K562 (cell line): ENCODE results near the gene C1orf122. TPM values are rescaled to one million over a fixed set of nuclear protein-coding genes. Genes with fewer than 3 reads are reported as not detected.

Experiments used
- CBX8 ChIP-seq: fragments of 200-600 bp; sonication (generic); IDR thresholded peaks from 2 replicates; pipeline ENCODE4 v1.6.1; 2012; ENCODE audit warnings: borderline replicate concordance, mixed run types, low read depth, mild to moderate bottlenecking, moderate library complexity, mixed read lengths, low read length, control low read depth, inconsistent platforms; ENCODE audit not compliant: poor library complexity, severe bottlenecking; ENCODE audit errors: extremely low read depth
- CREB1 ChIP-seq, 2 experiments: sonication (generic) in 1 of 2; formaldehyde crosslinking in 1 of 2; IDR thresholded peaks; 2 replicates each; pipeline versions ENCODE4 v1.6.1 to v1.8.0; 2012 to 2022; ENCODE audit warnings: inconsistent platforms in 1 of 2, mild to moderate bottlenecking in 1 of 2, missing genetic modification reagents in 1 of 2, moderate library complexity in 1 of 2
- HMGN3 ChIP-seq: IDR thresholded peaks from 2 replicates; pipeline ENCODE4 v1.6.1; 2011; ENCODE audit warnings: borderline replicate concordance, low read depth, mild to moderate bottlenecking, mixed read lengths, low read length; ENCODE audit not compliant: insufficient read length; ENCODE audit errors: extremely low read depth
- LEF1 ChIP-seq: fragments of 450-650 bp; IDR thresholded peaks from 2 replicates; pipeline ENCODE4 v1.6.1; 2016; ENCODE audit warnings: mild to moderate bottlenecking
- PCBP1 ChIP-seq: fragments of 200-400 bp; formaldehyde crosslinking; IDR thresholded peaks from 2 replicates; pipeline ENCODE4 v1.6.1; 2018; ENCODE audit warnings: mild to moderate bottlenecking, low read depth, low read length; ENCODE audit not compliant: poor library complexity, severe bottlenecking
- RBFOX2 ChIP-seq: fragments of 200-400 bp; formaldehyde crosslinking; IDR thresholded peaks from 2 replicates; pipeline ENCODE4 v1.6.1; 2017; ENCODE audit warnings: low read depth, mild to moderate bottlenecking, low read length, moderate library complexity
- TRIM24 ChIP-seq, 2 experiments: fragments of 450-650 bp; IDR thresholded peaks; 2 replicates each; pipeline ENCODE4 v1.6.1; 2016
- ZNF408 ChIP-seq: fragments of 250-450 bp; sonication (Bioruptor Pico); IDR thresholded peaks from 2 replicates; pipeline ENCODE4 v1.4.0; 2020; ENCODE audit warnings: low read depth, mild to moderate bottlenecking, moderate library complexity
- polyA plus RNA-seq, 8 experiments: library from polyadenylated mRNA; depleted of rRNA in 4 of 8; stranded (reverse) in 5 of 8; unstranded in 3 of 8; fragments of >200 nt; fragmentation: Nextera tagmentation in 2 of 8; fragmentation: Illumina TruSeq in 1 of 8; extraction: Ambion mirVana in 2 of 8; extraction: Trizol in 1 of 8; gene quantifications; 2 replicates each; pipeline versions ENCODE4 v1.2.1 to v1.2.3, GENCODE V29; 2011 to 2014; ENCODE audit warnings: inconsistent platforms in 1 of 8, missing spikeins in 1 of 8
- total RNA-seq, 7 experiments: library from RNA; depleted of rRNA in 6 of 7; stranded (reverse); fragments of >200 nt in 6 of 7; fragmentation: Illumina TruSeq in 2 of 7; extraction: Trizol in 2 of 7; gene quantifications; 2 replicates each; pipeline versions ENCODE4 v1.2.1 to v1.2.3, GENCODE V29; 2011 to 2021; ENCODE audit warnings: low replicate concordance in 1 of 7
- TF ChIP-seq, protein P1 (sequence below): IDR thresholded peaks from 2 replicates; pipeline ENCODE4 v1.6.1; 2011; ENCODE audit not compliant: insufficient read length; ENCODE audit errors: extremely low read depth
- TF ChIP-seq, protein P2 (sequence below): fragments of 450-650 bp; IDR thresholded peaks from 2 replicates; pipeline ENCODE4 v1.6.1; 2016; ENCODE audit warnings: low read depth, mild to moderate bottlenecking, moderate library complexity
- TF ChIP-seq, protein P3 (sequence below), 3 experiments: IDR thresholded peaks in 2 of 3; conservative IDR thresholded peaks in 1 of 3; 2 replicates each; pipeline ENCODE4 v1.5.1; 2011 to 2012; ENCODE audit warnings: low read length in 3 of 3, mild to moderate bottlenecking in 3 of 3, control low read depth in 2 of 3, improper control_type of control experiment in 1 of 3, inconsistent platforms in 1 of 3, low read depth in 1 of 3, mixed read lengths in 1 of 3, moderate library complexity in 1 of 3; ENCODE audit not compliant: insufficient read depth in 2 of 3
- TF ChIP-seq, protein P4 (sequence below), 2 experiments: fragments of 450-650 bp; formaldehyde crosslinking in 1 of 2; IDR thresholded peaks; 2 replicates each; pipeline versions ENCODE4 v1.4.0 to v1.6.1; 2014 to 2020; ENCODE audit warnings: mild to moderate bottlenecking in 2 of 2, borderline replicate concordance in 1 of 2, low read depth in 1 of 2

C1orf122 gene
- total and polyA plus RNA-seq, 9 of the 15 experiments (the other 6 are each of a cell fraction or from before 2014, with no cell fraction given) = 3.6 to 70.9 (median 17.3) TPM

DNA sequence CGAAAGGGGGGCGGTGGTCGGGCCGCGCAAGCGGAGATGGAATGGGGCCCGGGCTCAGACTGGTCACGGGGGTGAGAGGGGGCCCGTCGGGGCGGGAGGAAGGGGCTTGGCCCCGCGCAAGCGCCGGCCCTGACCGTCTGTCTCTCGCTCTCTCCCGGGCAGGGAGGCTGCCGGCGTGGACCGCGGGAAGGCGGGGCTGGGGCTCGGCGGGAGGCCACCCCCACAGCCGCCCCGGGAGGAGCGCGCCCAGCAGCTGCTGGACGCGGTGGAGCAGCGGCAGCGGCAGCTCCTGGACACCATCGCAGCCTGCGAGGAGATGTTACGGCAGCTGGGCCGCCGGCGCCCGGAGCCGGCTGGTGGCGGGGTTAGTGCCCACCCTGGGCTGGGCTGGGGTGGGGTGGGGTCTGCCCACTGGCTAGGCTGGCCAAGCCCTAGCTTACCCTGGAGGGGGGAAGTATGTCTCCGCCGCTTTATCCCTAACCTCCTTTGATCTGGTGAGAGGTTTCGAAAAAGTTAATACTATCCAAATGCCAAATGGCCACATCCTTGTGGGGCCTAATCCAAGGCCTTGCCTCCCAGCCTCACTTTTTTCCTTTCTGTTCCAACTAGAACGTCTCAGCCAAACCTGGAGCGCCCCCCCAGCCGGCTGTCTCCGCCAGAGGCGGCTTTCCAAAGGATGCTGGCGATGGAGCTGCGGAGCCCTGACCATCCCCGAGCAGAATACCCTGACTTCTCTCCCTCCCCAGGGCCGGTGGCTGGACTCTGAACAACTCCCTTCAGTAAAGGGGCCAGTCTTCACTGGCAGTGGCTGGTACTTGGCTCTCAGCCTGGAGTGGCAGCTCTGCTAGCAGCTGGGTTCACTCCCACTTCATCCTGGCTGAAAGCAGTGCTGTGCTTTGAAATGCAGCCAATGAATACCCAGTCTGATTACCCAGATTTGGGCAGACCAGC lies 1.1 kb downstream of the C1orf122 start (continued):
- TF ChIP-seq, protein P1, sequence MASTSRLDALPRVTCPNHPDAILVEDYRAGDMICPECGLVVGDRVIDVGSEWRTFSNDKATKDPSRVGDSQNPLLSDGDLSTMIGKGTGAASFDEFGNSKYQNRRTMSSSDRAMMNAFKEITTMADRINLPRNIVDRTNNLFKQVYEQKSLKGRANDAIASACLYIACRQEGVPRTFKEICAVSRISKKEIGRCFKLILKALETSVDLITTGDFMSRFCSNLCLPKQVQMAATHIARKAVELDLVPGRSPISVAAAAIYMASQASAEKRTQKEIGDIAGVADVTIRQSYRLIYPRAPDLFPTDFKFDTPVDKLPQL = no peak
- no peak for TF ChIP-seq CREB1 (IDR thresholded peaks at IDR 0.05)
- TF ChIP-seq CREB1 (CRISPR knock-in tag; IDR thresholded peaks at IDR 0.05) = 0 out of 2 replicates have a peak, but pooled peaks have one; percentile 19
- peak; percentile 18; the same call in 1 of the 2 replicates for TF ChIP-seq RBFOX2
- TF ChIP-seq LEF1 = no peak
- TF ChIP-seq, protein P2, sequence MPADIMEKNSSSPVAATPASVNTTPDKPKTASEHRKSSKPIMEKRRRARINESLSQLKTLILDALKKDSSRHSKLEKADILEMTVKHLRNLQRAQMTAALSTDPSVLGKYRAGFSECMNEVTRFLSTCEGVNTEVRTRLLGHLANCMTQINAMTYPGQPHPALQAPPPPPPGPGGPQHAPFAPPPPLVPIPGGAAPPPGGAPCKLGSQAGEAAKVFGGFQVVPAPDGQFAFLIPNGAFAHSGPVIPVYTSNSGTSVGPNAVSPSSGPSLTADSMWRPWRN = no peak
- no peak for TF ChIP-seq TRIM24 (IDR thresholded peaks at IDR 0.05)
- peak; percentile 19 for TF ChIP-seq PCBP1
- no peak for TF ChIP-seq CBX8
- no peak for TF ChIP-seq ZNF408 (CRISPR knock-in tag)
- peak; percentile 62 for TF ChIP-seq HMGN3
- TF ChIP-seq, protein P3, sequence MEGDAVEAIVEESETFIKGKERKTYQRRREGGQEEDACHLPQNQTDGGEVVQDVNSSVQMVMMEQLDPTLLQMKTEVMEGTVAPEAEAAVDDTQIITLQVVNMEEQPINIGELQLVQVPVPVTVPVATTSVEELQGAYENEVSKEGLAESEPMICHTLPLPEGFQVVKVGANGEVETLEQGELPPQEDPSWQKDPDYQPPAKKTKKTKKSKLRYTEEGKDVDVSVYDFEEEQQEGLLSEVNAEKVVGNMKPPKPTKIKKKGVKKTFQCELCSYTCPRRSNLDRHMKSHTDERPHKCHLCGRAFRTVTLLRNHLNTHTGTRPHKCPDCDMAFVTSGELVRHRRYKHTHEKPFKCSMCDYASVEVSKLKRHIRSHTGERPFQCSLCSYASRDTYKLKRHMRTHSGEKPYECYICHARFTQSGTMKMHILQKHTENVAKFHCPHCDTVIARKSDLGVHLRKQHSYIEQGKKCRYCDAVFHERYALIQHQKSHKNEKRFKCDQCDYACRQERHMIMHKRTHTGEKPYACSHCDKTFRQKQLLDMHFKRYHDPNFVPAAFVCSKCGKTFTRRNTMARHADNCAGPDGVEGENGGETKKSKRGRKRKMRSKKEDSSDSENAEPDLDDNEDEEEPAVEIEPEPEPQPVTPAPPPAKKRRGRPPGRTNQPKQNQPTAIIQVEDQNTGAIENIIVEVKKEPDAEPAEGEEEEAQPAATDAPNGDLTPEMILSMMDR (IDR thresholded peaks at IDR 0.05 in 2 of 3, conservative IDR thresholded peaks at IDR 0.05 in 1 of 3; ENCODE audit: insufficient read depth in 2 of 3, low read depth in 1 of 3, low read length in 3 of 3) = peak in 1 of 3 experiments; percentile 14; a peak in 1 of 6 replicates
- TF ChIP-seq, protein P4, sequence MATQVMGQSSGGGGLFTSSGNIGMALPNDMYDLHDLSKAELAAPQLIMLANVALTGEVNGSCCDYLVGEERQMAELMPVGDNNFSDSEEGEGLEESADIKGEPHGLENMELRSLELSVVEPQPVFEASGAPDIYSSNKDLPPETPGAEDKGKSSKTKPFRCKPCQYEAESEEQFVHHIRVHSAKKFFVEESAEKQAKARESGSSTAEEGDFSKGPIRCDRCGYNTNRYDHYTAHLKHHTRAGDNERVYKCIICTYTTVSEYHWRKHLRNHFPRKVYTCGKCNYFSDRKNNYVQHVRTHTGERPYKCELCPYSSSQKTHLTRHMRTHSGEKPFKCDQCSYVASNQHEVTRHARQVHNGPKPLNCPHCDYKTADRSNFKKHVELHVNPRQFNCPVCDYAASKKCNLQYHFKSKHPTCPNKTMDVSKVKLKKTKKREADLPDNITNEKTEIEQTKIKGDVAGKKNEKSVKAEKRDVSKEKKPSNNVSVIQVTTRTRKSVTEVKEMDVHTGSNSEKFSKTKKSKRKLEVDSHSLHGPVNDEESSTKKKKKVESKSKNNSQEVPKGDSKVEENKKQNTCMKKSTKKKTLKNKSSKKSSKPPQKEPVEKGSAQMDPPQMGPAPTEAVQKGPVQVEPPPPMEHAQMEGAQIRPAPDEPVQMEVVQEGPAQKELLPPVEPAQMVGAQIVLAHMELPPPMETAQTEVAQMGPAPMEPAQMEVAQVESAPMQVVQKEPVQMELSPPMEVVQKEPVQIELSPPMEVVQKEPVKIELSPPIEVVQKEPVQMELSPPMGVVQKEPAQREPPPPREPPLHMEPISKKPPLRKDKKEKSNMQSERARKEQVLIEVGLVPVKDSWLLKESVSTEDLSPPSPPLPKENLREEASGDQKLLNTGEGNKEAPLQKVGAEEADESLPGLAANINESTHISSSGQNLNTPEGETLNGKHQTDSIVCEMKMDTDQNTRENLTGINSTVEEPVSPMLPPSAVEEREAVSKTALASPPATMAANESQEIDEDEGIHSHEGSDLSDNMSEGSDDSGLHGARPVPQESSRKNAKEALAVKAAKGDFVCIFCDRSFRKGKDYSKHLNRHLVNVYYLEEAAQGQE (IDR thresholded peaks at IDR 0.05; ENCODE audit: borderline replicate concordance) = 0 out of 2 replicates have a peak, but pooled peaks have one; percentile 4
- TF ChIP-seq, protein P4 (CRISPR knock-in tag; IDR thresholded peaks at IDR 0.05; ENCODE audit: low read depth) = no peak
